ENCODE measurements around the gene ZNF511.

The ZNF511 gene

GRCh38 chr10:133309720-133310398 is 1.1 kb downstream of the ZNF511 start:
- TF ChIP-seq USF1 (IDR thresholded peaks at IDR 0.05) (no peak), TAF1 (IDR thresholded peaks at IDR 0.05; ENCODE audit: low read depth) (no peak), ZBTB7A (IDR thresholded peaks at IDR 0.05; ENCODE audit: low read depth) (no peak), REST (IDR thresholded peaks at IDR 0.05; ENCODE audit: low read depth) (no peak), CREB1 (IDR thresholded peaks at IDR 0.05; ENCODE audit: low read depth) (no peak), CEBPB (IDR thresholded peaks at IDR 0.05) (no peak), RAD21 (IDR thresholded peaks at IDR 0.05; ENCODE audit: low read depth) (no peak), YY1 (IDR thresholded peaks at IDR 0.05; ENCODE audit: low read depth) (no peak), FOXM1 (IDR thresholded peaks at IDR 0.05; ENCODE audit: borderline replicate concordance, low read depth) (no peak), EP300 (IDR thresholded peaks at IDR 0.05; ENCODE audit: borderline replicate concordance) (no peak), TEAD4 (IDR thresholded peaks at IDR 0.05) (no peak), NFIC (IDR thresholded peaks at IDR 0.05) (peak; percentile 78; the same call in 1 of the 2 replicates), TCF12 (IDR thresholded peaks at IDR 0.05; ENCODE audit: low read depth) (no peak), EGR1 (IDR thresholded peaks at IDR 0.05) (no peak), MAX (IDR thresholded peaks at IDR 0.05) (peak; percentile 60)

GRCh38 chr10:133310399-133310755 is 1.7 kb downstream of the ZNF511 start:
- TF ChIP-seq REST (IDR thresholded peaks at IDR 0.05; ENCODE audit: low read depth) (no peak), FOXM1 (IDR thresholded peaks at IDR 0.05; ENCODE audit: borderline replicate concordance, low read depth) (no peak), MAX (IDR thresholded peaks at IDR 0.05) (no peak), RAD21 (IDR thresholded peaks at IDR 0.05; ENCODE audit: low read depth) (no peak), TAF1 (IDR thresholded peaks at IDR 0.05; ENCODE audit: low read depth) (no peak)

- no peak for TF ChIP-seq CREB1 (IDR thresholded peaks at IDR 0.05; ENCODE audit: low read depth)
- no peak for TF ChIP-seq CEBPB (IDR thresholded peaks at IDR 0.05)
- TF ChIP-seq EP300 (IDR thresholded peaks at IDR 0.05; ENCODE audit: borderline replicate concordance) = no peak
- TF ChIP-seq TAF1 (IDR thresholded peaks at IDR 0.05; ENCODE audit: low read depth) = no peak
- TF ChIP-seq EGR1 (IDR thresholded peaks at IDR 0.05) = no peak
- TF ChIP-seq USF1 (IDR thresholded peaks at IDR 0.05) = no peak
- no peak for TF ChIP-seq ZBTB7A (IDR thresholded peaks at IDR 0.05; ENCODE audit: low read depth)
- no peak for TF ChIP-seq TCF12 (IDR thresholded peaks at IDR 0.05; ENCODE audit: low read depth)
- no peak for TF ChIP-seq RAD21 (IDR thresholded peaks at IDR 0.05; ENCODE audit: low read depth)
- no peak for TF ChIP-seq TEAD4 (IDR thresholded peaks at IDR 0.05)
These were observed 2.1 kb downstream of the ZNF511 start for GRCh38 chr10:133310789-133311188.

- TF ChIP-seq CREB1 (IDR thresholded peaks at IDR 0.05; ENCODE audit: low read depth) (no peak), TAF1 (IDR thresholded peaks at IDR 0.05; ENCODE audit: low read depth) (no peak), EGR1 (IDR thresholded peaks at IDR 0.05) (no peak), REST (IDR thresholded peaks at IDR 0.05; ENCODE audit: low read depth) (no peak), EP300 (IDR thresholded peaks at IDR 0.05; ENCODE audit: borderline replicate concordance) (no peak), NFIC (IDR thresholded peaks at IDR 0.05) (no peak), FOXM1 (IDR thresholded peaks at IDR 0.05; ENCODE audit: borderline replicate concordance, low read depth) (no peak)
These were observed 2.9 kb downstream of the ZNF511 start for GRCh38 chr10:133311570-133311969.
